K562 (cell line): ENCODE results near the gene ACBD4. TPM values are rescaled to one million over a fixed set of nuclear protein-coding genes. Genes with fewer than 3 reads are reported as not detected.
A peak's percentile ranks its signal among the peaks of the same experiment; 100 is the strongest.

ENCODE experiments used
- FOXA3 ChIP-seq, 2 experiments: fragments of 450-650 bp in 1 of 2; sonication (generic) in 1 of 2; formaldehyde crosslinking; IDR thresholded peaks in 1 of 2; conservative IDR thresholded peaks in 1 of 2; 2 replicates each; pipeline versions ENCODE4 v1.4.0 to v1.8.0; 2020 to 2022; ENCODE audit warnings: mild to moderate bottlenecking in 2 of 2, missing genetic modification reagents in 1 of 2
- FOXP1 ChIP-seq: sonication (generic); formaldehyde crosslinking; IDR thresholded peaks from 2 replicates; pipeline ENCODE4 v1.8.0; 2022; ENCODE audit warnings: mild to moderate bottlenecking, missing genetic modification reagents
- GABPB1 ChIP-seq: sonication (generic); formaldehyde crosslinking; IDR thresholded peaks from 2 replicates; pipeline ENCODE4 v1.8.0; 2022; ENCODE audit warnings: mild to moderate bottlenecking, missing genetic modification reagents
- GMEB1 ChIP-seq: fragments of 250-450 bp; sonication (Bioruptor Pico); IDR thresholded peaks from 2 replicates; pipeline ENCODE4 v1.4.0; 2020; ENCODE audit warnings: mild to moderate bottlenecking
- HMGXB4 ChIP-seq: sonication (generic); formaldehyde crosslinking; IDR thresholded peaks from 2 replicates; pipeline ENCODE4 v1.8.1; 2023; ENCODE audit warnings: mild to moderate bottlenecking, missing genetic modification reagents
- MAFF ChIP-seq: IDR thresholded peaks from 2 replicates; pipeline ENCODE4 v1.6.1; 2012; ENCODE audit warnings: low read length, improper control_type of control experiment
- PCBP2 ChIP-seq: fragments of 200-400 bp; formaldehyde crosslinking; IDR thresholded peaks from 2 replicates; pipeline ENCODE4 v1.6.1; 2018; ENCODE audit warnings: low read length, low read depth, mild to moderate bottlenecking, moderate library complexity; ENCODE audit not compliant: poor library complexity, severe bottlenecking
- POLR2AphosphoS2 ChIP-seq: IDR thresholded peaks from 2 replicates; pipeline ENCODE4 v1.6.1; 2012; ENCODE audit warnings: low read length, improper control_type of control experiment
- RFX5 ChIP-seq: IDR thresholded peaks from 2 replicates; pipeline ENCODE4 v1.6.1; 2011; ENCODE audit warnings: low read depth, mild to moderate bottlenecking, improper control_type of control experiment, low read length
- TAF9B ChIP-seq: fragments of 450-650 bp; IDR thresholded peaks from 2 replicates; pipeline ENCODE4 v1.6.1; 2018; ENCODE audit warnings: mild to moderate bottlenecking; ENCODE audit not compliant: partially characterized antibody
- ZNF165 ChIP-seq: fragments of 250-450 bp; sonication (Bioruptor Pico); IDR thresholded peaks from 2 replicates; pipeline ENCODE4 v1.4.0; 2020; ENCODE audit warnings: borderline replicate concordance
- ZNF407 ChIP-seq: fragments of 450-650 bp; IDR thresholded peaks from 2 replicates; pipeline ENCODE4 v1.6.1; 2016; ENCODE audit warnings: low read depth
- polyA plus RNA-seq, 8 experiments: library from polyadenylated mRNA; depleted of rRNA in 4 of 8; stranded (reverse) in 5 of 8; unstranded in 3 of 8; fragments of >200 nt; fragmentation: Nextera tagmentation in 2 of 8; fragmentation: Illumina TruSeq in 1 of 8; extraction: Ambion mirVana in 2 of 8; extraction: Trizol in 1 of 8; gene quantifications; 2 replicates each; pipeline versions ENCODE4 v1.2.1 to v1.2.3, GENCODE V29; 2011 to 2014; ENCODE audit warnings: inconsistent platforms in 1 of 8, missing spikeins in 1 of 8
- total RNA-seq, 7 experiments: library from RNA; depleted of rRNA in 6 of 7; stranded (reverse); fragments of >200 nt in 6 of 7; fragmentation: Illumina TruSeq in 2 of 7; extraction: Trizol in 2 of 7; gene quantifications; 2 replicates each; pipeline versions ENCODE4 v1.2.1 to v1.2.3, GENCODE V29; 2011 to 2021; ENCODE audit warnings: low replicate concordance in 1 of 7
- TF ChIP-seq, protein P1 (sequence below): IDR thresholded peaks from 3 replicates; pipeline ENCODE4 v1.6.1; 2011; ENCODE audit warnings: borderline replicate concordance, mild to moderate bottlenecking; ENCODE audit not compliant: insufficient read length, insufficient read depth

ACBD4 gene
- total and polyA plus RNA-seq, 9 of the 15 experiments (the other 6 are each of a cell fraction or from before 2014, with no cell fraction given) = 0.14 to 6.9 (median 4.6) TPM

DNA sequence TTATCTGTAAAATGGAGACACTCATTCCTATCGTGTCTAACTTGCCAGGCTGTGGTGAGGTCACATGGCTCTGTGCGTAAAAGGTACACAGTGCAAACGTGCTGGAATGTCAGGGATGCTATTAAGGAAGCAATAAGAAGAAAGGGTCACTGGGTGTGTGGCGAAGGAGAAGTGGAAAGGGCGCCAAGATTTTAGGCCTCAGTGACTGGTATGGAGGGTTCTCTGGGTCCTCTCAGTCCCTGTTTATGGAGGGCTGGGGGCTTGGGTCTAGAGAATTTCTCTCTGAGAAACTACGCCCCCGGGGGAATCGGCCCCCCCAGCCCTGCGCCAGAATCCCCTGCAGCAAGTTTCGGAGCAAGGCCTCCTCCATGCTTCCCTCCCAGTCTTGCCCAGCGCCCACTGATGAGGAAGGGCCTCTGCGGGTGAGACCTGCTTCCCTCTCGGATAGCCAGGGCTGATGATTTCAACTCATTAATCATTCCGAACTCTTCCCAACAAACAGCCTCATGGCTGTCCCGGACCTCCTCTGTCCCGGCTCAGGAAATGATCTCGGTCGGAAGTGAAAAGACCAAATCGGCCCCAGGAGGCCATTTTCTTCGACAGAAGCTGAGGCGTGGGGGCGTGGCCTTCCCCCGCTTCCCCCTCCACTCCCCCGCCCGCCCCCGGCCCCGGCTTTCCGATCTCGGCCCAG, 11.5 kb downstream of the ACBD4 start (continued):
- TF ChIP-seq FOXA3 (CRISPR knock-in tag; conservative IDR thresholded peaks at IDR 0.05 in 1 of 2, IDR thresholded peaks at IDR 0.05 in 1 of 2) (peak in 1 of 2 experiments; percentile 74; a peak in 2 of 4 replicates), POLR2AphosphoS2 (peak; percentile 69; the same call in 1 of the 2 replicates), PCBP2 (no peak), GABPB1 (CRISPR knock-in tag) (no peak), HMGXB4 (CRISPR knock-in tag) (peak; percentile 35; the same call in 1 of the 2 replicates), TAF9B (peak; percentile 49), ZNF407 (no peak), GMEB1 (CRISPR knock-in tag) (peak; percentile 32; the same call in 1 of the 2 replicates), RFX5 (no peak), ZNF165 (peak; percentile 79; the same call in 1 of the 2 replicates), FOXP1 (CRISPR knock-in tag) (no peak), MAFF (no peak)
- TF ChIP-seq, protein P1, sequence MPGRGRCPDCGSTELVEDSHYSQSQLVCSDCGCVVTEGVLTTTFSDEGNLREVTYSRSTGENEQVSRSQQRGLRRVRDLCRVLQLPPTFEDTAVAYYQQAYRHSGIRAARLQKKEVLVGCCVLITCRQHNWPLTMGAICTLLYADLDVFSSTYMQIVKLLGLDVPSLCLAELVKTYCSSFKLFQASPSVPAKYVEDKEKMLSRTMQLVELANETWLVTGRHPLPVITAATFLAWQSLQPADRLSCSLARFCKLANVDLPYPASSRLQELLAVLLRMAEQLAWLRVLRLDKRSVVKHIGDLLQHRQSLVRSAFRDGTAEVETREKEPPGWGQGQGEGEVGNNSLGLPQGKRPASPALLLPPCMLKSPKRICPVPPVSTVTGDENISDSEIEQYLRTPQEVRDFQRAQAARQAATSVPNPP = no peak
